HG02840 (cell line): Measurements from ENCODE around the gene PRICKLE2.

ENCODE experiments used
- ATAC-seq: cut with Tn5 transposase; IDR thresholded peaks from one replicate; pipeline ENCODE4 v1.9.1; 2021; ENCODE audit warnings: mild to moderate bottlenecking, moderate library complexity, moderate number of reproducible peaks; ENCODE audit not compliant: unreplicated experiment, low FRiP score

Gene PRICKLE2

DNA sequence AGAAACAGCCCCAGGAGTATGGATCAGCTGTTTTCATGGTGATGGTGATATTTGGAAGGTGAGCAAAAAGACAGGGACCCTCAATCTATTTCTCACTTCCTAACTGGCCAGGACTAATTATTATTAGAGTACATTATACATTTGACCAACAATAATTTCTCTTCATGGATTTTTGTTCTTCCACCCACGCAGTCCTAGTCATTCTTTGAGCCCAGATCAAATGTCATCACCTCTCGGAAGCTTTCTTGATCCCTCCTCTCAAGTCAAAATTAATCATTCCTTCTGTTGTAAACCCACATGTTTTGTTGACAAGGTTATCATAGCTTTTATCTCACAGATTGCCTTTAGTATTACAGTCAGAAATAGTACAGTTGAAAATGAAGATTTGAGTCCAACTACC lies 29.2 kb upstream of the PRICKLE2 start:
- no peak for ATAC-seq

- ATAC-seq, result no peak
Measured at GRCh38 chr3:64253689-64254088, 28.4 kb upstream of the PRICKLE2 start.

DNA sequence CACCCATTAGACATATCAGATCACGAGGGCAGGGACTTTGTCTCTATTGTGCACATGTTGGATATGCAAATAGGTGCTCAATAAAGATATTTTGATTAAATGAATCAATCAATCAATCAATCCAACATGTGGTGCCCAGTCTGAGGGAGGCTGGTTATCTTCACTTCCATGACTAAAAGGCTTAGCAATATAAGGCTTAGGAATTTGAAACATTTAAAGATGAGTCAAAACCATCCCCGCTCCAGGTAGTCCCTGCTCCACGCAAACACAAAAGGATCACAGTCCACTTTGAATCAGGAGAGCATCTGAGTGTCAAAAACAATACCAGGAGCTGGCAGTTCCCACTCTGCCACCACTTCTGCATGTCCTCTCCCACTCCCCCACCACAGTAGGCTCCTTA lies 25.8 kb upstream of the PRICKLE2 start:
- ATAC-seq, result no peak

GRCh38 chr3:64247991-64248646 lies 22.9 kb upstream of the PRICKLE2 start:
- ATAC-seq, result no peak

- ATAC-seq, result no peak
Measured at GRCh38 chr3:64244011-64244942, 19.0 kb upstream of the PRICKLE2 start.

- no peak for ATAC-seq
Measured at GRCh38 chr3:64242435-64242834, 17.2 kb upstream of the PRICKLE2 start.

DNA sequence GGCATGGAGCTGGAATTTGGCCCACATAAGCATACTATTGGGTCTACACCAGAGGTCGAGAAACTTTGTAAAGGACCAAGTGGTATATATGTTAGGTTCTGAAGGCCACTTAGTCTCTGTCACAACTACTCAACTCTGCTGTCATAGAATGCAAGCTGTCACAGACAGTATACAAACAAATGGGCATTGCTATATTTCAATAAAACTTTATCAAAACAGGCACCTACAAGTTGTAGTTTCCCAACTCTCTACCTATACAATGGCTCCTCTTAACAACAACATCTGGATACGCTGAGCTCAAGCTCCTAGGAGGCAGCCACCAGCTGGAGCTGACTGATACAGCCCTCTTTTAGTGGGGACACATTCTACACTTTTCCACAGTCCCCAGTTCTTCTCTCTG lies 15.7 kb upstream of the PRICKLE2 start:
- no peak for ATAC-seq

DNA sequence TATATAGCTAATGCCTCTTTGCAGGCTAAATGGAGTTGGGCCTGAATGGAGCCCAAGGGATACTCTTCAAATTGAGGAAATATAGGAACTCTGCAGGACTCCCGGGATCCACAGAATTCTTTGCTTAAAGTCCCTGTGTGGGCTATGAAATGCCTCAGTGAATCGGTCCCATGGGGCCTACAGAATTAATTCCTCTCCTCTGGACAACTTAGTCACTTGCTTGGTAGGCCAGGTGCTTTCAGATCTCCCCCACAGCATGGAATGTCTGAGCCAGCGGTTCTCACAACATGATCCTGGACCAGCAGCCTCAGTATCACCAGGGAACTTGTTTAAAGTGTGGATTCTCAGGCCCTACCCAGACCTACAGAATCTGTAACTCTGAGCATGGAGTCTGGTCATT lies 15.1 kb upstream of the PRICKLE2 start:
- no peak for ATAC-seq

GRCh38 chr3:64239841-64240240 lies 14.6 kb upstream of the PRICKLE2 start:
- ATAC-seq, result no peak

GRCh38 chr3:64238971-64239667 lies 13.9 kb upstream of the PRICKLE2 start:
- no peak for ATAC-seq

- ATAC-seq, result no peak
Measured at GRCh38 chr3:64237083-64237482, 11.8 kb upstream of the PRICKLE2 start.

GRCh38 chr3:64235605-64236004 lies 10.3 kb upstream of the PRICKLE2 start:
- no peak for ATAC-seq

- no peak for ATAC-seq
Measured at GRCh38 chr3:64234571-64234970, 9.3 kb upstream of the PRICKLE2 start.

DNA sequence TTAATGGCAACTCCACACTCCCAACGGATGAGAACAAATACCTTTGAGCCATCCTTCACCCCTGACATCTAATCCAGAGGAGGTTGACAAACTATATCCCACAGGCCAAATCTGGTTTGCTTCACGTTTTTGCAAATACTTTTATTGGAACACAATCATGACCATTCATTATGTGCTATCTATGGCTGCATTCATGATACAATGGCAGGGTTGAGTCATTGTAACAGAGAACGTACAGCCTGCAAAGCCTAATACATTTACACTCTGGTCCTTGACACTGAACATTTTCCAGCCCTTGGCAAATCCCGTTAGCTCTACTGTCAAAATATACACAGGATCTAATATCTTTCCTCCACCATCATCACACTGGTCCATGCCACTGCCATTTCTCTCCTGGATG lies 7.6 kb upstream of the PRICKLE2 start:
- no peak for ATAC-seq

DNA sequence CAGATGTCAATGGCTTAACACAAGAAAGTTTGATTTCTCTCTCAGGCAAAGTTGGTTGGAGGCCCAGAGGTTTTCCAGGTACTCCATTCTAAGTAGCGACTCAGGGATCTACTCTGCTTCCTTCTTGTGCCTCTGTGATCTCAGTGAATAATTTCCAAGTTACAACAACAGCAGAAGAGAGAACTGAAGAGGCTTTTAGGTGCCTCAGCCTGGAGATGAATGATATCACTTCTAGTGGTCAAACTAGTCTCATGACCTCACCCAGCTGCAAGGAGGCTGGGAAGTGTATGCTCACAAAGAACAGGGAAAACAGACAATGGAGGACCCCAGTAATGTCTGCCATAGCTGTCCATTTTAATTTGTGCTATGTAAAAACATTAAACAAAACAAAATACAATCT lies 4.6 kb upstream of the PRICKLE2 start:
- ATAC-seq, result no peak

DNA sequence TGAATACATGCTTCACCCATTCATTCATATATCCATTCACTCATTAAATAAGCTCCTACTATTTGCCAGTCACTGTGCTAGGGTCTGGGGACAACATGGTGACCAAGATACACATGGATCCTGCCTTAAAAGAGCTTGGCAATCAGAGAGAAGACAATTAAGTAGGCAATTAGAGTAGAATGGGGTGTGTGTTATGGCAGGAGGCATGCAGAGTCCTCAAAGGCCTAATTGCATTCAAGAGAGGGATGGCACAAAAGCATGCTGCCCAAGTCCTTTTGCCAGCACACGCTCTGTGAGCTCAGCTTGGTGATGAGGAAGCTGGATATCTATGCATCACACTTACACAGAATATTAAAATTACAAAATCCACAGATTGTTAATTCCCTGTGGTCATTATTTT lies 2.8 kb upstream of the PRICKLE2 start:
- ATAC-seq, result no peak

GRCh38 chr3:64226730-64227129 lies 1.5 kb upstream of the PRICKLE2 start:
- no peak for ATAC-seq

DNA sequence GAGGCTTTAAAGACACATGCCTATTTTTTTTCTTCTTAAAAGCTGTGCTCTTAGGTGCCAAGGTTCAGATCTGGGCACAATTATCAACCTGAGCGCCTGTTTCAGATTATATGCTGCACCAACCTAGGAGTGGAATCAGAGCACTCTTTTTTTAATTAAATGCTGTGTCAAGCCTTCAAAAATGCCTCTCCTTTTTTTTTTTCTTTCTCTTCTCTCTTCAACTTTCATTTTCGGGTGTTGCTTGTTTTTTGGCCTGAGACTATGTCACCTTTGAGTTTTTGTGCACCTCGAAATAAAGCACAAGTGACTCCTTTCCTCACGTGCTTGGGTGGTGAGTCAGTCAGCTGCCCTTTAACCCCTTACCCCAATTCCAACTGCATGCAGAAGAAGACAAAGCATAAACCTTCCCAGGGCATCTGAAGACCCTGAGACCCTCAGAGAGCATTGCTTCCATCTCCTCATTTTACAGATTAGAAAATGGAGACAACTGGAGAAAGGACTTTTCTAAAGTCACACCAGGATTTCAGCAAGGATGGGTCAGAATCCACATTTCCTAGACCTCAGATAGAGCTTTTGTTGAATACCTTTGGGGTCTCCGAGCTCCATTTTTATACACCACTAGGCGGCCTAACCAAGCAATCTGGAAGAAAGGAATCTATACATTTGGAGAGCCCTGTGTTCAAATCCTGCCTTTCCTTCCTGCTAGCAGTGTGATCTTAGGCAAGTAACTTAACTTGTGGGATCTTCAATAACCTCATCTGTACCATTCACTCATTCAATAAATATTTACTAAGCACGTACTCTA lies 631 bp upstream of the PRICKLE2 start:
- ATAC-seq, result no peak

- no peak for ATAC-seq
Measured at GRCh38 chr3:64223791-64224745, 1.2 kb downstream of the PRICKLE2 start.
